GM06990 (cell line): Measurements from ENCODE around the gene PXMP4.

ENCODE experiments used
- DNase-seq: peaks from one replicate; pipeline ENCODE4 v3.0.0-alpha.2; 2011; ENCODE audit not compliant: insufficient read length; ENCODE audit errors: extremely low read depth
- H3K27me3 ChIP-seq: replicated peaks from 2 replicates; pipeline ENCODE4 v1.6.0; 2011; ENCODE audit warnings: low read length; ENCODE audit not compliant: control insufficient read depth, insufficient read depth
- H3K36me3 ChIP-seq: 2 replicates; pipeline ENCODE4 v1.5.1; 2011; ENCODE audit warnings: low read length; ENCODE audit not compliant: control insufficient read depth, insufficient read depth
- H3K4me3 ChIP-seq: replicated peaks from 2 replicates; pipeline ENCODE4 v1.5.1; 2011; ENCODE audit warnings: low read depth, mild to moderate bottlenecking, control low read depth, low read length
- TF ChIP-seq, protein P1 (sequence below): IDR thresholded peaks from 2 replicates; pipeline ENCODE4 v1.5.1; 2011; ENCODE audit warnings: low read length, control low read depth, mild to moderate bottlenecking, inconsistent platforms; ENCODE audit not compliant: insufficient read depth, poor library complexity, severe bottlenecking

The PXMP4 gene

DNA sequence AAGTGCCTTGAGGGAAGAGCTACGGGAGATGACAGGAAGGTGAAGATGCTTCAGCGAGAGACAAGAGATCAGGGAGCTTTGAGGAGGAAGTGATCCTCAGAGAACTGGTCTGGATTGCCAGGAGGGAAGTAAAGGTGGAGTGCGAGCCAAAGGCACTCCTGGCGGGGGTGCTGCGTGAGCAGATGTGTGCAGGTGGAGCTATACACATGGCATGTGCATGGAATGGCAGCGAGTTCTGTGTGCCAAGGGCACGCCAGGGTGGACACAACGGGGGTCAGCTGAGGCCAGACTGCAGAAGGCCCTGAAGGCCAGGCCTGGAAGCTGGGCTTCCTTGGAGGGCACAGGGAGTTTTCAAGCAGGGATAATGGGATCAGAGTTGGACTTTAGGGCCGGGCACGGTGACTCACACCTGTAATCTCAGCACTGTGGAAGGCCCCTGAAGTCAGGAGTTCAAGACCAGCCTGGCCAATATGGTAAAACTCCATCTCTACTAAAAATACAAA is 6.2 kb downstream of the PXMP4 start:
- DNase-seq: no peak
- H3K4me3 ChIP-seq: no peak overlapping the region
- no peaks in the 10 kb centered on the region for H3K27me3 ChIP-seq
- TF ChIP-seq, protein P1, sequence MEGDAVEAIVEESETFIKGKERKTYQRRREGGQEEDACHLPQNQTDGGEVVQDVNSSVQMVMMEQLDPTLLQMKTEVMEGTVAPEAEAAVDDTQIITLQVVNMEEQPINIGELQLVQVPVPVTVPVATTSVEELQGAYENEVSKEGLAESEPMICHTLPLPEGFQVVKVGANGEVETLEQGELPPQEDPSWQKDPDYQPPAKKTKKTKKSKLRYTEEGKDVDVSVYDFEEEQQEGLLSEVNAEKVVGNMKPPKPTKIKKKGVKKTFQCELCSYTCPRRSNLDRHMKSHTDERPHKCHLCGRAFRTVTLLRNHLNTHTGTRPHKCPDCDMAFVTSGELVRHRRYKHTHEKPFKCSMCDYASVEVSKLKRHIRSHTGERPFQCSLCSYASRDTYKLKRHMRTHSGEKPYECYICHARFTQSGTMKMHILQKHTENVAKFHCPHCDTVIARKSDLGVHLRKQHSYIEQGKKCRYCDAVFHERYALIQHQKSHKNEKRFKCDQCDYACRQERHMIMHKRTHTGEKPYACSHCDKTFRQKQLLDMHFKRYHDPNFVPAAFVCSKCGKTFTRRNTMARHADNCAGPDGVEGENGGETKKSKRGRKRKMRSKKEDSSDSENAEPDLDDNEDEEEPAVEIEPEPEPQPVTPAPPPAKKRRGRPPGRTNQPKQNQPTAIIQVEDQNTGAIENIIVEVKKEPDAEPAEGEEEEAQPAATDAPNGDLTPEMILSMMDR: no peak
- H3K36me3 ChIP-seq: no peaks in the 10 kb centered on the region; the same call in none of the 2 replicates

DNA sequence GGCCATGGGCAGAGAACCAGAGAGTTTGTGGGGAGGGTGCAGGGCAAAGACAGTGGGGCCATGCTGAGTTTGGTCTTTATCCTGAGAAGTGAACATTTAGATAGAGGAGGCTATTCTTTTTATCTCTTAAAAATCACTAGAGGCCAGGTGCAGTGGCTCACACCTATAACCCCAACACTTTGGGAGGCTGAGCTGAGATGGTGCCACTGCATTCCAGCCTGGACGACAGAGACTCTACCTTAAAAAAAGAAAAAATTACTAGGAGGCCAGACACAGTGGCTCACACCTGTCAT is 8.7 kb downstream of the PXMP4 start:
- H3K27me3 ChIP-seq: no peaks in the 10 kb centered on the region
- H3K4me3 ChIP-seq: no peak overlapping the region
- H3K36me3 ChIP-seq: peaks cover 4% of the 10 kb centered on the region
- no peak for DNase-seq
- TF ChIP-seq, protein P1: no peak

DNA sequence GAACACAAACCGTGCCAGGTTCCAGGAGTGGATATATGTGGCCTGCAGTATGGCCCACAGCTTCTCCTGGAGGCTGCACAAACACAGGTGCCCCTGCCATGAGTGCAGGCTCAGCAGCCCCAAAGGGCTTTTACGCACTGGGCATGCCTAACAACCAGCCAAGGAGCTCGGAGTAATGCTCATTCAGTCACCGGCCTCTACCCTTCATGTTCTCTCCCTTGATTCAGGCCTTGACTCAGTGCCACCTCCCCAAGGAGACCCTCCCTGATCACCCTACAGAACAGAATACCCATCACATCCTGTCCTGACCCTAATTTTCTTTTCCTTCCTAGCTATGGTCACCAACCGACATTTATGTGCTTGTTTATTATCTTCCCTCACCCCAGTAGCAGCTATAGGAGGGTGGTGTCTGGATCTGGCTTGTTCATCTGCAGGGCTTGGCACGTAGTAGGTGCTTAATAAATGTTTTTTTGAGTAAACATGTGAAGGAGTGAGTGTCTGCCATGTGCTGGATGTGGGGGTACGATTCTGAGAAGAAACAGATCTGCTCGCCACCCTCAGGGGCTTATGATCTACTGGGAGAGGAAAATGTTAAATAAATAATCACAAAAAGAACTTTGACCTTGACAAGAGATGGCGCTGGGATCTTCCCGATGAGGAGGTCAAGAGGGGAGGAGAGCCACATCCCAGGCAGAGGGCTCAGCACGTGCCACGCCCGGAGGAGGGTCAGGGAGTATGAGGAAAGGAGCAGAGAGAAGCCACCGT is 9.2 kb downstream of the PXMP4 start:
- TF ChIP-seq, protein P1: no peak

DNA sequence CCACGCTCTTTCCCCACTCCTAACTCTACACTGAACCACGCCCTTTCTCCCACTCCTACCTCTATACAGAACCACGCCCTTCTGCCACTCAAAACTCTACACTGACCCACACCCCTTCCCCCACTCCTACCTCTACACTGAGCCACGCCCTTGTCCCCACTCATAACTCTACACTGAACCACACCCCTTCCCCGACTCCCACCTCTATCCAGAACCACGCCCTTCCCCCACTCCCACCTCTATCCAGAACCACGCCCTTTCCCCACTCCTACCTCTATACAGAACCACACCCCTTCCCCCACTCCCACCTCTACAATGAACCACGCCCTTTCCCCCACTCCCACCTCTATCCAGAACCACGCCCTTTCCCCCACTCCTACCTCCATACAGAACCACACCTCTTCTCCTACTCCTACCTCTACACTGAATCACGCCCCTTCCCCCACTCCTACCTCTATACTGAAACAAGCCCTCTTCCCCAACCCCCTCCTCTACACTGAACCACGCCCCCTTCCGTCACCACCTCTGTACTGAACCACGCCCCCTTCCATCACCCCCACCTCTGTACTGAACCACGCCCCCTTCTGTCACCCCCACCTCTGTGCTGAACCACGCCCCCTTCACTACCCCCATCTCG is 10.1 kb downstream of the PXMP4 start:
- Histone ChIP-seq H3K4me3 (no peak overlapping the region), H3K36me3 (peaks cover 4% of the 10 kb centered on the region), H3K27me3 (no peaks in the 10 kb centered on the region)
- TF ChIP-seq, protein P1: no peak
- no peak for DNase-seq

More for the DNA sequence above, 9.2 kb downstream of the PXMP4 start:
- Histone ChIP-seq H3K36me3 (peaks cover 4% of the 10 kb centered on the region), H3K4me3 (no peak overlapping the region), H3K27me3 (no peaks in the 10 kb centered on the region)
- no peak for DNase-seq

DNA sequence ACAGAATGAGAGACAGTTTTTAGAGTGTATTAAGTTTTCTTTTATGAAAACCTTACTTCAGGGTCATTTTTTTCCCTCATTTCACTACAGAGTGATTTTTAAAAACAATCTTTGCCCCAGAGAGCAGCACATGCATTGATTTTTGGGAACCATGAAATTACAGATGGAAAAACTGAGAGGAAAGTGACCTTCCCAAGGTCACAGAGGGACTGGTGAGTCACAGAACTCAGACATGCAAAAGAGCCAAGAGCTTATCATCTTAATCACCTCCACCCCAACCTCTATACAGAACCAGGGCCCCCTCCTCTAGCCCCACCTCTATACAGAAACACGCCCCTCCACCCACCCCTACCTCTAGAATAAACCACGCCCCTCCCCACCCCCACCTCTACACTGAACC is 10.7 kb downstream of the PXMP4 start:
- Histone ChIP-seq H3K4me3 (no peak overlapping the region), H3K36me3 (peaks cover 4% of the 10 kb centered on the region), H3K27me3 (no peaks in the 10 kb centered on the region)
- no peak for DNase-seq
- TF ChIP-seq, protein P1: no peak
